Memory B cell (primary cell): ENCODE results near the gene KCNG2.

Experiments used
- ATAC-seq: fragments of 150-1000 bp; cut with Tn5 transposase; 2 replicates; pipeline ENCODE4 v1.10.0; 2021; ENCODE audit warnings: low read depth, mild to moderate bottlenecking, moderate library complexity
- DNase-seq, 2 donors: peaks; one replicate each; pipeline ENCODE4 v3.0.0; 2022; ENCODE audit warnings: low spot score in 2 of 2
- H3K27ac Mint-ChIP-seq: one replicate; pipeline ENCODE4 v1.8.0; 2022; ENCODE audit warnings: mild to moderate bottlenecking, moderate library complexity, mixed read lengths
- H3K27me3 Mint-ChIP-seq: one replicate; pipeline ENCODE4 v1.8.0; 2022; ENCODE audit warnings: mixed read lengths
- H3K36me3 Mint-ChIP-seq: one replicate; pipeline ENCODE4 v1.8.0; 2022; ENCODE audit warnings: mild to moderate bottlenecking, mixed read lengths
- H3K4me1 Mint-ChIP-seq: one replicate; pipeline ENCODE4 v1.8.0; 2022; ENCODE audit warnings: mixed read lengths
- H3K4me3 Mint-ChIP-seq: one replicate; pipeline ENCODE4 v1.8.0; 2022; ENCODE audit warnings: mild to moderate bottlenecking, moderate library complexity, mixed read lengths
- H3K9me3 Mint-ChIP-seq: one replicate; pipeline ENCODE4 v1.8.0; 2022; ENCODE audit warnings: mixed read lengths

KCNG2 gene

GRCh38 chr18:79795446-79795845 lies 2.3 kb upstream of the KCNG2 start:
- Mint-ChIP-seq H3K27ac (no peak overlapping the region), H3K4me3 (no peak overlapping the region), H3K9me3 (no peaks in the 10 kb centered on the region), H3K4me1 (peaks cover 36% of the 10 kb centered on the region), H3K36me3 (peaks cover 4% of the 10 kb centered on the region), H3K27me3 (peaks cover 39% of the 10 kb centered on the region)
- ATAC-seq (no peak), DNase-seq (no peak)

- Mint-ChIP-seq H3K4me1 (peaks cover 30% of the 10 kb centered on the region), H3K27me3 (peaks cover 34% of the 10 kb centered on the region), H3K9me3 (no peaks in the 10 kb centered on the region), H3K4me3 (no peak overlapping the region), H3K36me3 (peaks cover 4% of the 10 kb centered on the region), H3K27ac (no peak overlapping the region)
- DNase-seq (no peak), ATAC-seq (no peak)
These were observed 1.7 kb upstream of the KCNG2 start for GRCh38 chr18:79796016-79796415.

- Mint-ChIP-seq H3K9me3 (no peaks in the 10 kb centered on the region), H3K4me1 (peaks cover 23% of the 10 kb centered on the region), H3K27ac (peak overlapping the region; percentile 12), H3K27me3 (peaks cover 30% of the 10 kb centered on the region), H3K4me3 (peak overlapping the region; percentile 84), H3K36me3 (peaks cover 4% of the 10 kb centered on the region)
- DNase-seq (no peak), ATAC-seq (no peak)
These were observed 970 bp upstream of the KCNG2 start for GRCh38 chr18:79796531-79797405.

- no peak for ATAC-seq
- no peak for DNase-seq
- H3K9me3 Mint-ChIP-seq, result no peaks in the 10 kb centered on the region
- no peak overlapping the region for H3K27ac Mint-ChIP-seq
- H3K4me3 Mint-ChIP-seq, result peak overlapping the region; percentile 51
- peaks cover 4% of the 10 kb centered on the region for H3K36me3 Mint-ChIP-seq
- H3K27me3 Mint-ChIP-seq, result peaks cover 25% of the 10 kb centered on the region
- H3K4me1 Mint-ChIP-seq, result peaks cover 15% of the 10 kb centered on the region
These were observed 734 bp downstream of the KCNG2 start for GRCh38 chr18:79798346-79798998.

- ATAC-seq, result no peak
- H3K36me3 Mint-ChIP-seq, result peaks cover 4% of the 10 kb centered on the region
- H3K4me3 Mint-ChIP-seq, result peak overlapping the region; percentile 51
- no peaks in the 10 kb centered on the region for H3K9me3 Mint-ChIP-seq
- H3K27ac Mint-ChIP-seq, result no peak overlapping the region
- no peak for DNase-seq
- peaks cover 25% of the 10 kb centered on the region for H3K27me3 Mint-ChIP-seq
- peaks cover 15% of the 10 kb centered on the region for H3K4me1 Mint-ChIP-seq
These were observed 1.2 kb downstream of the KCNG2 start for GRCh38 chr18:79798999-79799370.

- H3K9me3 Mint-ChIP-seq, result no peaks in the 10 kb centered on the region
- no peak overlapping the region for H3K27ac Mint-ChIP-seq
- peaks cover 15% of the 10 kb centered on the region for H3K4me1 Mint-ChIP-seq
- H3K36me3 Mint-ChIP-seq, result peaks cover 4% of the 10 kb centered on the region
- DNase-seq (no peak), ATAC-seq (peak; percentile 34)
- H3K4me3 Mint-ChIP-seq, result peak overlapping the region; percentile 71
- peaks cover 21% of the 10 kb centered on the region for H3K27me3 Mint-ChIP-seq
These were observed 2.1 kb downstream of the KCNG2 start for GRCh38 chr18:79799619-79800370.

GRCh38 chr18:79800371-79801180 lies 2.8 kb downstream of the KCNG2 start:
- peaks cover 16% of the 10 kb centered on the region for H3K27me3 Mint-ChIP-seq
- H3K4me3 Mint-ChIP-seq, result peak overlapping the region; percentile 71
- peaks cover 18% of the 10 kb centered on the region for H3K4me1 Mint-ChIP-seq
- H3K9me3 Mint-ChIP-seq, result no peaks in the 10 kb centered on the region
- DNase-seq (no peak), ATAC-seq (no peak)
- no peak overlapping the region for H3K27ac Mint-ChIP-seq
- H3K36me3 Mint-ChIP-seq, result peaks cover 3% of the 10 kb centered on the region

- peaks cover 16% of the 10 kb centered on the region for H3K27me3 Mint-ChIP-seq
- no peak for ATAC-seq
- DNase-seq, result no peak
- H3K9me3 Mint-ChIP-seq, result no peaks in the 10 kb centered on the region
- peaks cover 3% of the 10 kb centered on the region for H3K36me3 Mint-ChIP-seq
- H3K4me1 Mint-ChIP-seq, result peaks cover 20% of the 10 kb centered on the region
- no peak overlapping the region for H3K27ac Mint-ChIP-seq
- no peak overlapping the region for H3K4me3 Mint-ChIP-seq
These were observed 3.5 kb downstream of the KCNG2 start for GRCh38 chr18:79801217-79801616.

- DNase-seq (no peak), ATAC-seq (no peak)
- H3K4me3 Mint-ChIP-seq, result no peak overlapping the region
- H3K4me1 Mint-ChIP-seq, result peaks cover 20% of the 10 kb centered on the region
- H3K27ac Mint-ChIP-seq, result no peak overlapping the region
- H3K9me3 Mint-ChIP-seq, result no peaks in the 10 kb centered on the region
- peaks cover 14% of the 10 kb centered on the region for H3K27me3 Mint-ChIP-seq
- H3K36me3 Mint-ChIP-seq, result peaks cover 3% of the 10 kb centered on the region
These were observed 3.9 kb downstream of the KCNG2 start for GRCh38 chr18:79801641-79802040.

GRCh38 chr18:79802298-79802697 lies 4.6 kb downstream of the KCNG2 start:
- no peaks in the 10 kb centered on the region for H3K9me3 Mint-ChIP-seq

GRCh38 chr18:79803611-79804051 lies 5.9 kb downstream of the KCNG2 start:
- peaks cover 15% of the 10 kb centered on the region for H3K4me1 Mint-ChIP-seq
- no peaks in the 10 kb centered on the region for H3K36me3 Mint-ChIP-seq
- DNase-seq (no peak), ATAC-seq (no peak)
- H3K27me3 Mint-ChIP-seq, result peaks cover 10% of the 10 kb centered on the region
- H3K4me3 Mint-ChIP-seq, result no peak overlapping the region
- no peak overlapping the region for H3K27ac Mint-ChIP-seq
- H3K9me3 Mint-ChIP-seq, result no peaks in the 10 kb centered on the region

More at GRCh38 chr18:79802298-79802697, 4.6 kb downstream of the KCNG2 start:
- Mint-ChIP-seq H3K36me3 (peaks cover 2% of the 10 kb centered on the region), H3K4me3 (no peak overlapping the region), H3K27me3 (peaks cover 12% of the 10 kb centered on the region), H3K27ac (no peak overlapping the region), H3K4me1 (peaks cover 18% of the 10 kb centered on the region)
- no peak for ATAC-seq
- DNase-seq, result no peak

GRCh38 chr18:79804130-79804787 lies 6.5 kb downstream of the KCNG2 start:
- no peaks in the 10 kb centered on the region for H3K9me3 Mint-ChIP-seq
- H3K4me1 Mint-ChIP-seq, result peaks cover 14% of the 10 kb centered on the region
- no peak overlapping the region for H3K27ac Mint-ChIP-seq
- H3K4me3 Mint-ChIP-seq, result no peak overlapping the region
- DNase-seq (no peak), ATAC-seq (no peak)
- peaks cover 10% of the 10 kb centered on the region for H3K27me3 Mint-ChIP-seq
- no peaks in the 10 kb centered on the region for H3K36me3 Mint-ChIP-seq
